Measurements from ENCODE around the gene SCYL3.

SCYL3 gene

DNA sequence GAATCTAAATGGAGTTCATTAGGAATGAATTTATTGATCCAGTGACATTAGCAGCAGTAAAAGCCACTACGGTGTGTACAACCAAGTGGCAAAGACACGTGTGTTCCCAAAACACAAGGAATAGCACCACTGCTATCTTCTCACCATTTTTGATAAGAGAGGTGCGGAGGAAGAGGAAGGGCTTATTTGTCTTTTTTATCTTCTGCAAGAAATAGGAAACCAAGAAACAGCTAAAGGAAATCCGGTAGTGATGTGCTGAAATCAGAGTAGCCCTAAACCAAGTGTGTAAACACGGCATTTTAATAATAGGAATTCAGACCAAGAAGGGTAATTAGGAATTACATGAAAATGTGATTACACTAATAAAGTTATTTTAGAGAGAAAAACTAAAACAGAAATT is 9.1 kb upstream of the SCYL3 start:
- intact Hi-C loops (cut with DNase I) = no loop called here
- no peak for DNase-seq

DNA sequence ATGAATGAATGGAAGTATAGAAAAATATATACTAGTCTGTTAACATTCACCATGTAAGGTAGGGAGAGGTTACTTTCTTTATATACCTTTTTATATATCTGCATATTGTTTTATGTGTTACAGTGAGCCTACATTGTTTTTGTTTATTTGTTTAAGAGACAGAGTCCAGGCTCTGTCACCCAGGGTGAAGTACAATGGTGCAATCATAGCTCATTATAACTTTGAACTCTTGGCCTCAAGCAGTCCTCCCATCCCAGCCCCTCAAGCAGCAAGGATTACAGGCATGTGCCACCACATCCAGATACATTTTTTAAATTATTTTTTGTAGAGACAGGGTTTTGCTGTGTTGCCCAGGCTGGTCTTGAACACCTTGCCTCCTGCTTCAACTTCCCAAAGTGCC is 7.4 kb upstream of the SCYL3 start:
- DNase-seq = no peak
- intact Hi-C loops (cut with DNase I) = no loop called here

DNA sequence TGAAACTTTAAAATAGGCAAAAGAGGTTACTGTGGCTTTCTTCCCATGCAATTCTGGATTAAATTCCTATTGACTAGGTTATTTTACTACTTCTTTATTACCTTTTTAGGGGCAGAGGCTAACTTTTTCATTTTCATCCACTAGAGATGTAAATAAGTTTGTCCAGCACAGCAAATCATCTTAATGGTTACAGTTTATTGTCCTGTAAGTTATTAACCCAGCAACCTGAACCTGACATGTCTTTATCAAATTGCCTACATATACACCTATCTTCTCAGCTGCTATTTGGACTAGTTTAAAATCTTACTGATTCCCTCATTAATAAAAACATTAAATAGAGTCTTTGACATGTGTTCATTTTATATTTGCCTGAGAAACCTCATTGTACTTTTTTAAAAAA is 6.9 kb upstream of the SCYL3 start:
- intact Hi-C loops (cut with DNase I) = no loop called here
- no peak for DNase-seq

DNA sequence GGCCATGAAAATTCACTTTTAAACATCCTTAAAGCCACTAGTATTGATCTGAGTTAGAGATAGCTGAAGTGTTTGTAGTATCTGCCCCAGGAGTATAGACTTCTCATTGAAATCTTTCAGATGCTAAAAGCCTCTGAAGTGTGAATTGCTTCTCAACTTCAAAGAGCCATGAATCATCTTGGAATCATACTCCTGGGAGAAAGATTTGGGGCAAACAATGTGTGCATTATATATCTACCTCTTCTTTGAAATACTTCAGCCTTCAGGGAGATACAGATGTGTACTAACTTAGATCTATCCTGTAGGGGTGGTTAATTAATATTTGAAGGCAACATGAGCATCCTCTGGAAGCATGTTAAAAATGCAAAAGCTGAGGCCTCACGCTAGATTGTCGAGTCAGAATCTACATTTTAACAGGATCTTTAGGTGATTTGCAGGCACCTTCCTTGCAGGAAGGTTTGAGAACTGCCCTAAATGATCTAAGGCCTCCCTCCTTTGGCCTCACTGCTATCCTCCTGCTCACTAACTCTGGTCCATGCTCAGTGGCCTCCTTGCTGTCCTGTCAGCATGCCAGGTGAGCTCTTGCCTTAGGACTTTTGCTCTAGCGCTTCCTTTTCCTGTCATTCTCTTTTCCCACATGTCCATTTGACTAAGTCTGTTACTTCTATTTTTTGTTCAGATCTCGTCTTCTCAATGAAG is 6.0 kb upstream of the SCYL3 start:
- intact Hi-C loops (cut with DNase I) = no loop called here

GRCh38 chr1:169896013-169896412 is 2.3 kb upstream of the SCYL3 start:
- DNase-seq = no peak
- intact Hi-C loops (cut with DNase I) = no loop called here

More for the DNA sequence above, 6.0 kb upstream of the SCYL3 start:
- DNase-seq = no peak

DNA sequence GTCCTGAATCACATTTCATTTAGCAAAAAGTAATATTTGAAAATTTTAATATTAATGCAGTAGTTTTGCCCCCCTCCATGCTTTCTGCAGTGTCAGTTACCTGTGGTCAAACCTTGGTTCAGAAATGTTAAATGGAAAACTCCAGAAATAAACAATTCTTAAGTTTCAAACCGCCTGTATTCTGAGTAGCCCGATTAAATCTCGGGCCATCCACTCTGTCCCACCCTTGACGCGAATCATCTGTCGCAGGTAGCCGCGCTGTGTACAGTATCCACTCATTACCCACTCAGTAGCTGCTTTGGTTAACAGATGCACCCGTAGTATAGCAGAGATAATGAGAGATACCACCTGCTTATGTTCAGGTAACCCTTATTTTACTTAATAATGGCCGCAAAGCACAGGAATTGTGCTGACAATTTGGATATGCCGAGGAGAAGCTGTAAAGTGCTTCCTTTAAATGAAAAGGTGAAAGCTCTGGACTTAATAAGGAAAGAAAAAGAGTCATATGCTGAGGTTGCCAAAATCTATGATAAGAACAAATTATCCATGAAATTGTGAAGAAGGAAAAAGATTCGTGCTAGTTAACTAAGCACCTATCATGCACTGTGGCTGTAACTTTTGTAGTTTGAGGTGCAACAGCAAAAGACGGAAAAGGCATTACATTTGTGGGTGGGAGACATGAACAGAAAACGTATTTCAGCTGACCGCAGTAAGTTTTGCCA is 889 bp upstream of the SCYL3 start:
- intact Hi-C loops (cut with DNase I) = loop anchor here (1.0 to 2.0 kb wide), 2 partner anchors 100 to 180 kb away; partner anchors contain the start of genes KIFAP3 and METTL18
- no peak for DNase-seq

GRCh38 chr1:169892927-169893644 is 610 bp downstream of the SCYL3 start:
- peak in 6 of 10 donors; percentile 15 to 89 (median 54) for DNase-seq
- intact Hi-C loops (cut with DNase I) = no loop called here

- no peak for DNase-seq
- intact Hi-C loops (cut with DNase I) = no loop called here
These were observed 1.3 kb downstream of the SCYL3 start for GRCh38 chr1:169892176-169892926.

DNA sequence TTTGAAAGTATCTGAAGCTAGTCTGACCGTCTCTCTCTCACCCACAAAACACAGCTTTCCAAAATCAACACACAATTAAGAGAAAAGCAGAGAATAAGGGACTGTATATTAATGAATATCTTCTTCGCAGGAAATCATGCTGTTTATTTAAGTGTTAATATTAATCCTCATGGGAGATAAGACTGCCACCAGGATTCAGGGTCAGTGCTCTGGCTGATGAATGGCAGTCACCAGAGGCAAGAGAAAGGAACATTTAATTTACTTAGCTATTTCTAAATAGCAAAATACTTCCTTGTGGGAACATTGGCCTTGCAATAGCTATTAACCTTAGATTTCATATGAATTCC is 2.2 kb downstream of the SCYL3 start:
- intact Hi-C loops (cut with DNase I) = no loop called here
- DNase-seq = no peak

GRCh38 chr1:169890761-169891538 is 2.7 kb downstream of the SCYL3 start:
- intact Hi-C loops (cut with DNase I) = no loop called here
- no peak for DNase-seq

DNA sequence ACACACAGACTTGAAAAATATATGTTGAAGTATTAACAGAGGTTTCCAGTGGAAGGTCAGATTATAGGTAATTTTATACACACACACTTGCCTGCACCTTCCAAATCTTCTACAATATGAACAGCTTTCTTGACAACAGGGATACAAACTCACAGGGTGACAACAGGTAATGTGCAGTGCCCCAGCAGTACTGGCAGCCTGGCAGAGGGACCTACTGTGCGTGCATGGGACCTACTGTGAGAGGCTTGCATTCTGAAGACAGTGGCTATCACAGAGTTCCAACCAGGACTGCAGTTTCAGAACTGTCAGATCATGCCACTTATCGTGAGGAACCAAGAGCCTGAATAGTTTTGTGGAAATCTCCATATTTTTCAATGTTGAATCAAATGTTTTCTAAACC is 3.8 kb downstream of the SCYL3 start:
- no peak for DNase-seq
- intact Hi-C loops (cut with DNase I) = no loop called here

- intact Hi-C loops (cut with DNase I) = no loop called here
- no peak for DNase-seq
These were observed 6.8 kb downstream of the SCYL3 start for GRCh38 chr1:169886931-169887330.

DNA sequence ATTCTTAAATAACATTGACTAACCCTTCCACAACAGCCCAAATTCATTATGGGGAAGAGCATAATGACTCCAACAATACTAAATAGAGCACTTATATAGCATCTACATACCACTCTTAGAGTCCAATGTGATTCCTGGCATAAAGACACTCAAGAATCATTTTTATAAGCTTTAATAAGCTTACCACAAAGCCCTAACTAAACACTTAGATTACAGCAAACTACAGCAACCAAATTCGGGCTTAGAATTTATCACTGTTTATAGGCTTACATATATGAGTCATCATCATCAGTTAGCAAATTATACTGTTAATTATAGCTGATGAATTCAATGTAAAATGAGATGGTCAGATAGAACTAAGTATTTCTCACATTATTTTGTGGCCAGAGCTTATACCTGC is 7.3 kb downstream of the SCYL3 start:
- intact Hi-C loops (cut with DNase I) = no loop called here
- no peak for DNase-seq

- intact Hi-C loops (cut with DNase I) = no loop called here
- DNase-seq = no peak
These were observed 8.5 kb downstream of the SCYL3 start for GRCh38 chr1:169885207-169885606.

DNA sequence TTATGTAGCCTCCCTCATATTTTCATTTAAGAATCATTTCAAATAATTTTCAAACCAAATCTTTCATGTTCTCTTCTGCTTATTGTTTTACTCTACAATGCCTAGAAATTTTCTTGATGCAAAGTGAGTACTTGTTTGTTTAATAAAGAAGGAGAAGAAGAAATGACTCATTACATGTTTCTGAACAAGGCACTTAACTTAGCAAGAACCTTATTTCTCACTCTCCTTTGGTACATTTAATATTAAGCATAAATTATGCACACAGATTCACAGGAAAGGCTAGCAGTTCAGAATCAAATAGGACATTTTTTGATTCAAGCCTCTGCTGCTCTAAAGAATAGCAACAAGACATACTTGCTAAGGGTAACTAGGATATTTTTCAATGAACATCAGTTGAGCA is 9.1 kb downstream of the SCYL3 start:
- DNase-seq = no peak
- intact Hi-C loops (cut with DNase I) = no loop called here

DNA sequence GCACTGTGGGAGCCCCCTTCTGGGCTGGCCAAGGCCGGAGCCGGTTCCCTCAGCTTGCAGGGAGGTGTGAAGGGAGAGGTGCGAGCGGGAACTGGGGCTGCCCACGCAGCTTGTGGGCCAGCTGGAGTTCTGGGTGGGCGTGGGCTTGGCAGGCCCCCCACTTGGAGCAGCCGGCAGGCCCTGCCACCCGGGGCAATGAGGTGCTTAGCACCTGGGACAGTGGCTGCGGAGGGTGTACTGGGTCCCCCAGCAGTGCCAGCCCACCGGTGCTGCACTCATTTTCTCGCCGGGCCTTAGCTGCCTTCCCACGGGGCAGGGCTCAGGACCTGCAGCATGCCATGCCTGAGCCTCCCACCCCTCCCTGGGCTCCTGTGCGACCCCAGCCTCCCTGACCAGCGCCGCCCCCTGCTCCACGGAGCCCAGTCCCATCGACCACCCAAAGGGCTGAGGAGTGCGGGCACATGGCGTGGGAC is 11.6 kb downstream of the SCYL3 start:
- peak in 3 of 10 donors; percentile 61 to 79 (median 77) for DNase-seq
- intact Hi-C loops (cut with DNase I) = no loop called here

DNA sequence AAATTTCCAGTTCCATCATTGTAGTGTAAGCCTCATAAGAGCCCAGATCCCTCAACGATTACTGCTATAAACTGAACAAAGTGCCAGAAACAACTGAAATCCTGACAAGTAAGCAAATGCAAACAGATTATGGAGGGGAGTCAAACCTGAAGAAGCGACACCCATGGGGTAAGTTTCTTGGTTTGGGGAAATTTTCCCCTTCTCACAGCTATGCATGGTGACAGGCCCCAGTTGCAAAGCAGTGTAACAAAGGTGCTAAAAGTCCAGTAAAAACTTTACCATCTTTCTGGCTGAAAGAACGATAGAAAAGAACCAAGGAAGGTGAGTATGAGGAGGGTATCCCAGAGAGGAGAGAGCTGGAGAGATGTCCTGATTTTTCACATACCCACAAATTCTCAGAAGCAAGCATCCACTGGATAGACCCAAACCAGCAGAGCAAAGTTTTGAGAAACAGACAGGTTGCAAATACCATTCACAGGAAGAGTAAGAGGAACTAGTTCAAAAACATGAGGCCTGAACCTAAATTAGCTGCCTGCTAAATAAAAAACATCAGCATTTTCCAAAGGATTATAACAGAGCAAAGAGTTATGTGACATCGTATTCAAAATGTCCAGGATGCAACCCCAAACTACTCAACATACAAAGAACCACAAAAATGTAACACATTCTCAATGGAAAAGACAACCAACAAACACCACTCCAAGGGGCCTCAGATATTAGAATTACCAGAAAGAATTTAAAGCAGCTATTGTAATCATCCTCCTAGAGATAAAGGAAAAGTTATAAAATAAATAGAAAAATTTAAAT is 14.5 kb downstream of the SCYL3 start:
- intact Hi-C loops (cut with DNase I) = no loop called here
- no peak for DNase-seq

DNA sequence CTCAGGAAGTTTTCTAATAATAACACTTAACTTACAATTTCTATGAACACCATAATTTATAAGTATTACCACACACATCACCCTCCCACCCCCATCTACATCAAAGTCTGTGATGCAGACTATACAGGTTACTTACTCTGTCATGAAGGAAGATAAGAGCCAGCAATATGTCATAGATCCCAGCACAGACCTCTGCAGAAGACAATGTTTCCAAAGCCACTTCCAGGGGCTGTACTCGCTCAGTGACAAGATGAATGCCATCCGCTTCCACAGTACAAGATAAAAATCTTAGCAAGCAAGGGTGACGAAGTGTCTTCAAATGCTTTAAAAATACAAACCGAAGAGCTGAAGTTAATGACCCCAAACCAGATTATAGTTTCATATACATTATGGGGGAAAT is 15.2 kb downstream of the SCYL3 start:
- DNase-seq = no peak

DNA sequence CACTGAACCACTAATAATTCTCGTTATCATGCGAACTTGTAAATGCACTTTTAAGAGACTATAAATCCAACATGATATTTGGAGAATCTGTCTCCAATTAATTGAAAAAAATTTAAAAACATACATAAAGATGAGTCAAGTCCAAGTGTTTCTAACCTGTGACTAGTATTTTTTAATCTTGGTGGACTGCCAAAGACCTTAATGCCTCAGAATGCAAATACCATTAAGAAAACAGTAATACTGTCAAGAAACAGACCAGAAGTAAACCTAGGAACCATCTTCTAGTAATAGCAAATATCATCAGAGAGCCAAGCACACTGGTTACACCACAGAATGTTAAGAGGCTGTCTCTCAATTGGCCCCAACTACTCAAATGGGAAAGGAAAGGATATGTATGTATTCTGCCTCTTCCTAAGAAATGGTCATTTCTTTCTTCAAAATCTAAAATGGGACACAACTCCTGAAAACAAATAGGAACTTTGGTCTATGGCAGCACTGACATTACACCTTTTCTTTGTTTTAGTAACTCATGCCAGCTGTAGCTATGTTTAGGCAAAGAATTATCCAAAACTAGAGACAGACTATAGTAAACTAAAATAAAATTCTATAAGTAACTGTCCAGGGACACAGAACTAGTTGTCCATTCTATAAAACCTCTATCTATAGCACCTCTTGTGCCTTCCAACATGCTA is 15.8 kb downstream of the SCYL3 start:
- DNase-seq = no peak

More for the DNA sequence above, 15.2 kb downstream of the SCYL3 start:
- intact Hi-C loops (cut with DNase I) = no loop called here

More for the DNA sequence above, 15.8 kb downstream of the SCYL3 start:
- intact Hi-C loops (cut with DNase I) = no loop called here
